HG02884 (cell line): Measurements from ENCODE around the gene C11orf98.
"Not testable (repeated sequence)": the region's sequence is repeated elsewhere in the genome, so short reads cannot be mapped to it uniquely, and the experiment has no call there.

ENCODE experiments used
- ATAC-seq: cut with Tn5 transposase; IDR thresholded peaks from one replicate; pipeline ENCODE4 v1.9.1; 2021; ENCODE audit warnings: mild to moderate bottlenecking, moderate library complexity; ENCODE audit not compliant: unreplicated experiment

C11orf98 gene

GRCh38 chr11:62654297-62654696 is 10.7 kb downstream of the C11orf98 start:
- no peak for ATAC-seq

GRCh38 chr11:62652161-62653006 is 12.6 kb downstream of the C11orf98 start:
- ATAC-seq = no peak

GRCh38 chr11:62650283-62650682 is 14.7 kb downstream of the C11orf98 start:
- ATAC-seq = not testable (repeated sequence)

GRCh38 chr11:62649486-62649885 is 15.5 kb downstream of the C11orf98 start:
- no peak for ATAC-seq

GRCh38 chr11:62648967-62649364 is 16.0 kb downstream of the C11orf98 start:
- ATAC-seq = no peak

- ATAC-seq = no peak
These were observed 16.6 kb downstream of the C11orf98 start for GRCh38 chr11:62648185-62648966.

GRCh38 chr11:62647609-62648005 is 17.4 kb downstream of the C11orf98 start:
- ATAC-seq = no peak

GRCh38 chr11:62646825-62647608 is 18.0 kb downstream of the C11orf98 start:
- ATAC-seq = no peak

GRCh38 chr11:62645946-62646824 is 18.8 kb downstream of the C11orf98 start, which contains the start of gene GANAB:
TSS of gene GANAB (minus strand) at chr11:62646613. CDS start at chr11:62646599, 14 bp downstream.
- peak; percentile 90 for ATAC-seq

GRCh38 chr11:62645671-62645945 is 19.4 kb downstream of the C11orf98 start:
- ATAC-seq = no peak

- ATAC-seq = no peak
These were observed 20.8 kb downstream of the C11orf98 start for GRCh38 chr11:62644220-62644619.

- no peak for ATAC-seq
These were observed 32.5 kb downstream of the C11orf98 start for GRCh38 chr11:62632492-62632891.

- no peak for ATAC-seq
These were observed 37.3 kb downstream of the C11orf98 start for GRCh38 chr11:62627713-62628112.

GRCh38 chr11:62622476-62623089 is 42.4 kb downstream of the C11orf98 start:
- no peak for ATAC-seq

GRCh38 chr11:62621567-62622470 is 43.2 kb downstream of the C11orf98 start, which contains the start of gene B3GAT3:
TSS of gene B3GAT3 (minus strand) at chr11:62621986. CDS start at chr11:62621947, 39 bp downstream.
- ATAC-seq = peak; percentile 90

GRCh38 chr11:62621027-62621566 is 43.9 kb downstream of the C11orf98 start:
- ATAC-seq = no peak

- ATAC-seq = not testable (repeated sequence)
These were observed 48.1 kb downstream of the C11orf98 start for GRCh38 chr11:62616957-62617356.

- no peak for ATAC-seq
These were observed 49.5 kb downstream of the C11orf98 start for GRCh38 chr11:62615521-62615920.
